ENCODE measurements around the gene IL1RL1.

- no peak for TF ChIP-seq EZH2 (IDR thresholded peaks at IDR 0.05; ENCODE audit: insufficient read depth, low read length)
- TF ChIP-seq CTCF (IDR thresholded peaks at IDR 0.05; ENCODE audit: insufficient read depth, low read depth, low read length), result no peak
These were observed 47.1 kb downstream of the IL1RL1 start for GRCh38 chr2:102358496-102358895.
